Erythroblast (primary cell): ENCODE results near the gene EPHB2.

Experiments
- DNase-seq, 2 experiments: peaks; one replicate each; lab custom pipeline; 2025; lab: John Stamatoyannopoulos, UW
- GATA1 ChIP-seq: IDR thresholded peaks from 2 replicates; pipeline ENCODE4 v1.6.1; 2011; ENCODE audit warnings: low read depth, mild to moderate bottlenecking, control low read depth, low read length, moderate library complexity
- POLR2A ChIP-seq: IDR thresholded peaks from 2 replicates; pipeline ENCODE4 v1.6.1; 2011; ENCODE audit warnings: mild to moderate bottlenecking, low read length

EPHB2 gene

DNA sequence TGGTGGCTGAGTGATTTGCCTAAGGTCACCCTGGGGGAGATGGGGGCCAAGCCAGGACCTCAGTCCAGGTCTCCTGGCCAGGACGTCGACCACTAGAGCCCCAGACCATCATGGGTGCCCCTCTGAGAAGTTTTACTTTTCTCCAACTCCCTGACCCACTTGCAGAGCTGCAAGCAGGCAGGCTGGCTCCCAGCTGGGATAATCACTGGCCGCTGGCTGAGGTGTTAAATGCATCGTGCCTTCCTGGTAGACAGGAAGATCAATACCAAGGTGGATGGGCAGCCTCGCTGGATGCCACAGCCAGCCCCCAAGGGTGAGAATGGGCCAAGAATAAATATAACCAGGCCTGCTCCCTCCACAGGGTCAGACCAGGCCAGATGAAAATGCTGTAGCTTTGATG lies 106.2 kb downstream of the EPHB2 start:
- DNase-seq = no peak
- no peak for TF ChIP-seq POLR2A
- TF ChIP-seq GATA1 = no peak

DNA sequence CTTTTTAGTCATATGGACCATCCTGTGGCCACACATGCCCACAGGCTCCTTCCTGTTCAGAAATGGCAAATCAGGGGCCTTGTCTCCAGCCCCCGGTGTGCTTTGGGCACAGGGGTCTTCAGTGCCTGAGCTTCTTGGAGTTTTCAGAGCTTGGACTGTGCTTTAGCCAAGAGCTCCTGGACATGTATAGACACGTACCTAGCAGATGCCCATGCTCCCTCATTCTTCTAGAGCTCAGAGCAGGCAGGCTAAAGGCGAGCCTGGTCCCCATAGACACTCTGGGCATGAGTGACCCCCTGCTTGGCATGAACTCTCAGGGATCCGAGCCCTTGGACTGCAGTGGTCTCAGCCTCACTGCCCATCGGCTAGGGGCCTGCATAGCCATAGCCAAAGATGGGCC lies 106.8 kb downstream of the EPHB2 start:
- TF ChIP-seq POLR2A (no peak), GATA1 (no peak)
- DNase-seq = no peak

DNA sequence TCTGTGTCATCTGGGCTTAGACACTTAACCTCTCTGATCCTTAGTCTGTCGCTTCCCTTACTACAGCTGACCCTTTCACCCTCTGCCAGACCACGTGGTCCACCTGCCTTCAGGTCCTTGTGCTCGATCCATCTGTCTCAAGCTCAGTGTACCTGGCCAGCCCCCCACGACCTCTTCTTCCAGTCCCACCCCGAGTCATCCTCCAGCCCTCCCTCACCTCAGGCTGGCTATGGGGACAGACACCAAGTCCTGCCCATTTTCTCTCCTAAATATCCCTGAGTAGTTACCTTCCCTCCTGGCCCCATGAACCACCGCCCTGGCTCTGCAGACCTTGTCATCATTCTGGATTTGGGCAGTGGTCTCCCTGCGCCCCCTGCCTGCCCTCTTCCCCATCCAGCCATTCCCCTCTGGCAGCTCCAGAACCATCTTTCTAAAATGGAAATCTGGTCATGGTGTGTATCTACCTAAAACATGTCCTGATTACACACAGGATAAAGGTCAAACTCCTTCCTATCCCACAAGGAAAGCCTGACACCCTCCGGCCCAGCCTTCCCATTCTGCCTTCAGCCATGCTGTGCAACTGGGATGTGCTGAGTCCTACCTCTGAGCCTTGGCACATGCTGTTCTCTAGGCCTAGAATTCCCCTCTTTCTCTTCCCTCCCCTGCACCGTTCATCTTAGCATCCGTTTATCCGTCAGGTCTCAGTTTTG lies 107.6 kb downstream of the EPHB2 start:
- DNase-seq = no peak
- TF ChIP-seq POLR2A (no peak), GATA1 (no peak)

DNA sequence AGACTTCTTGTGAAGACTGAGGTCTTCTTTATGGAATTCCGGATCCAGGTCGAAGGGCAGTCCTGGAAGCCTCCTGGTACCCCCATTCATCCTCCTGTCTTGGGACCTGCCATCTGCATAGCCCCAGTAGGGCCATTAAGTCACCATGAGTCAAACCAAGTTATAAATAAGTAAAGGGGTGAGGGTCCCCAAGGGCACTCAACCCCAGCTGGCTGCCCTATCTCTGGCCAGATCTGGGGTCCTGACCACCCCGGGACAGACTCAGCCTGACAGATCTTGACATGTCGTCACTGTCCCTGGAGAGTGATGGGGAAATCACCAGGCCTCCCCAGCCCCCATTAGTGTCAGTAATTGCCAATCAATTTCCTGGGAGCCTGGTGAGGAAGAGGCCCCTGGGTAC lies 108.7 kb downstream of the EPHB2 start:
- TF ChIP-seq POLR2A (no peak), GATA1 (no peak)
- DNase-seq = no peak

DNA sequence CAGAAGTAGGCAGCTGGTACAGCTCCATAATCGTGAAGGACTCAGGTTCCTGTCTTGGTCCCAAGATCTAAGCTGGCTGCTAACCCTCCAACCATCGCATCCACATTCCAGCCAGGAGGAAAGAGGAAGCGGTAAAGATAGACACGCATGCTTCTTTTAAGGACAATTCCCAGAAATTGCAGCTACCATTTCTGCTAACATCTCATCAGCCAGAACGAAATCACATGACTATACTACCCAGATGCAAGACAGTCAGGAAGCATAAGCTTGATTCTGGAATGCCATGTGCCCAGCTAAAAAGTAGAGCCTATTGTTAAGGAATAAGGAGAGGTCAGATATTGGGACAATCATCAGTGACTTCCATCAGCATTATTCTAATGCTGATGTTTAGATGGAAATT lies 110.4 kb downstream of the EPHB2 start:
- DNase-seq = no peak

DNA sequence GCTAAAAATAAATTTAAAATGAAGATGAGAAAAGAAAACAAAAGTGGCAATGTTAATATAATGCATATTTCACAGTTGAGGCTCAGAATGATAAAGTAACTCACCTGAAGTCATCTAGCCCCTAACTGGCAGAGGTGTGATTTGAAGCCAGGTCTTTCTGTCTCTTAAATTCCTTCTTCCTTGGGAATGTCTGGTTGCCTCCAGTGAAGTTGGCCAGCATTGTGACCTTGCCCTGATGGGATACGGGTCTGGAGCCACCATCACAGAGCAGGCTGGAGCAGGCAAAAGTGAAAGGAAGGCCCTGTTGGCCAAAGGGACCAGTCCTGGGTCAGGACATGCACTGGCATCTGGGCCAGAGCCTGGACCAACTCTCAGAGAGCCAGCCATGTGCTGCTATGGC lies 111.7 kb downstream of the EPHB2 start:
- DNase-seq = no peak
- no peak for TF ChIP-seq POLR2A
- TF ChIP-seq GATA1 = no peak

More for the DNA sequence above, 110.4 kb downstream of the EPHB2 start:
- TF ChIP-seq GATA1 (no peak), POLR2A (no peak)

DNA sequence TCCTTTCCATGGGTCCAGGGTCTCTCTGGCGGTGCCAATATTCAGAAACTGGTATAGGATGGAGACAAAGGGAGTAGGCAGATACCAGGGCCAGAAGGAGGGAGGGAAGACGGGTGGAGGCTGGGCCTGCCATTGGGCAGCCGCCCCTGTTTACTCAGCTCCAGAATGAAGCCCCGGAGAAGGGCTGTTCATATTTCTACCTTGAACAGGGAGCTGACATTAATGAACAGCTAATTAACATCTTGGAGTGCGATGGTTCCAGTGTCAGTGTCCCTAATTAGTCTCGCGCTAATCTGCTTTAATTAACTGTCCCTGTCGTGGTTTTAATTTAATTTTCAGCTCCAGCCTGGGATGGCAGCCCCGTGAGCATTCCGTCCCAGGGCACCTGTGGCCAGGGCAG lies 113.8 kb downstream of the EPHB2 start:
- no peak for DNase-seq
- TF ChIP-seq POLR2A (no peak), GATA1 (no peak)

DNA sequence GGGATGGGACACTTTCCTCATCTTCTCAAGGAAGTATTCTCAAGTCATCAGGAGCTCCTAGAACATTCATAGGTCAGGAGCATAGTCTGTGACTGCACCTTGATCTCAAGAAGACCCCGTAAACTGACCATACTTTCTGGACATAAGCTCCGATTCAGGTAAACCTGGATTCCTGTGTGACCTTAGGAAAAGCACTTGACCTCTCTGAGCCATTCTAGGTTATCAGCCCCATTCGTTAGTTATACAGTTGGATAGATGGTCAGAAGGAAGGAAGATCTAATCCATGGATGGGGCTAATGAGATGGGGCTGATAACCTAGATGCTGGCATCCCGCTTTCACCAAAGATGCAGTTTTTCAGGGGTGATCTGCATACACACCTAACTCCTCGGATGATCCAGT lies 114.3 kb downstream of the EPHB2 start:
- no peak for DNase-seq

DNA sequence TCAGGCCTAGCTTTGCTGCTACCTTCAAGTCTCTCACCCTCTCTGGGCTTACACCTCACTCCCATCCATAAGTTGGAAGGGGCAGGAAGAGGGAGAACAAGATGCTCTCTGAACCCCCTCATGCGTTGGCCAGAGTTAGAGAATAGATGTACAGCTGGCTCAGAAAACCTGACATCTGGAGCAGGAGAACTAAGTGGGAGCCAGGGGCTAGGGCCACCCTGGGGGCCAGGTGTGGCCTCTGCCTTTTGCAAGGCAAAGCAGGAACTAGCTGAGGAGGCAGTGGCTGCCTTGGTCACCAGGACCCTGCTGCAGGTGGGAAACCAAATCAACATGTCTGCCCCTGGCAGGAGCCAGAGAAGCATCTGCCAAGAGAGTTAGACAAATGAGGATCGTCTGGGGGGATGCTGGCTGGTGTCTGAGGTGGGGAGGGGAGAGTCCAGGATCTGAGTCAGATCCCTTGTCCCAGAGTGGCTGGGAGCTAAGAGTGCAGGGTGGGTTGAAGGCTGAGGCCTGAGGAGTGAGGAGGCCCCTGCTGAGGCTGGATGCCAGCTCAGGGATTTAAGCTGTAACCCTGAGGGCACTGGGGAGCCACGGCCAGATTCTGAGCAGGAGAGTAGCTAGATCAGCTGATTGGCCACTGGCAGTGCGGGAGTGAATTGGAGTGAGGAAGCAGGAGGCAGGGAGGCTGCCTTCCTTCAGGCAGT lies 115.0 kb downstream of the EPHB2 start:
- DNase-seq = no peak
- TF ChIP-seq GATA1 (no peak), POLR2A (no peak)

More for the DNA sequence above, 114.3 kb downstream of the EPHB2 start:
- no peak for TF ChIP-seq GATA1
- no peak for TF ChIP-seq POLR2A

DNA sequence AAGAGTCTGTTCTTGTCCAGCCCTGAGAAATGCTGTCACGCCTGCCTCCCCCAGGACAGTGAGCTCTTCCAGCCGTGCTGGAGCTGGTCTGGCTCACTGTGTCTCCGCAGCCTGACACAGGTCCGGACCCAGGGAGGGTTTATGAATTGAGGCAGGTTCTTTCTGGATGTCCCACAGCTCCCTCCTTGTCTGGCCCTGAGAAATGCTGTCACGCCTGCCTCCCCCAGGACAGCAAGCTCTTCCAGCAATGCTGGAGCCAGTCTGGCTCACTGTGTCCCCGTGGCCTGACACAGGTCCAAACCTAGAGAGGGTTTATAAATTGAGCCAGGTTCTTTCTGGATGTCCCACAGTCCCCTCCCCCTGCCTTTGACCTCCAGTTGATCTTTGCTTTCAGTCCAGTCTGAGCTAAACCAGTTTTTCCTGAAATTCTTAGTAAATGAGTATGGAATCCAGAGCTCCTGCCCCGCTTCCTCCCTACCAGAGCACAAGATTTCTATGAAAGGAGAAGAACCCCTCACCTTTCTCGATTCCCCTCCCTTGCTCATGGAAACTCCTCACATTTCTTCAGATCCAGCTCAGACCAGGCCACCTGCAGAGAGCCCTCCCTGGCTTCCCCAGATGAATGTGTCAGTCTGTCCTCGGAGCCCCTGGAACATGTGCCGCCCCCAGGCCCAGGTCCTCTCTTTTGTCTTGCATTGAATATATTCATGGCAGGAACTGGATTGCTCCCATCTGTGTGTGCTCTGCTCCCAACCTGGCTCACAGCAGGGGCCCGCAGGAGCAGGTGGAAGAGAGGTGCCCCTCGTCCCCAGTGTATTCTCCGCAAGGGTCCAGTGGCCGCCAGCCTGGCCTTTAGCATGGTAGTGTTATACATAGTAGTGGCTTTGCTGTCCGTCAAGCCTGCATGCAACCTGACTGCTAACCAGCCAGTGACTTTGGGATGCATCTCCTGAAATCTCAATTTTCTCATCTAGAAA lies 116.3 kb downstream of the EPHB2 start:
- DNase-seq = no peak
- no peak for TF ChIP-seq GATA1
- TF ChIP-seq POLR2A = no peak

DNA sequence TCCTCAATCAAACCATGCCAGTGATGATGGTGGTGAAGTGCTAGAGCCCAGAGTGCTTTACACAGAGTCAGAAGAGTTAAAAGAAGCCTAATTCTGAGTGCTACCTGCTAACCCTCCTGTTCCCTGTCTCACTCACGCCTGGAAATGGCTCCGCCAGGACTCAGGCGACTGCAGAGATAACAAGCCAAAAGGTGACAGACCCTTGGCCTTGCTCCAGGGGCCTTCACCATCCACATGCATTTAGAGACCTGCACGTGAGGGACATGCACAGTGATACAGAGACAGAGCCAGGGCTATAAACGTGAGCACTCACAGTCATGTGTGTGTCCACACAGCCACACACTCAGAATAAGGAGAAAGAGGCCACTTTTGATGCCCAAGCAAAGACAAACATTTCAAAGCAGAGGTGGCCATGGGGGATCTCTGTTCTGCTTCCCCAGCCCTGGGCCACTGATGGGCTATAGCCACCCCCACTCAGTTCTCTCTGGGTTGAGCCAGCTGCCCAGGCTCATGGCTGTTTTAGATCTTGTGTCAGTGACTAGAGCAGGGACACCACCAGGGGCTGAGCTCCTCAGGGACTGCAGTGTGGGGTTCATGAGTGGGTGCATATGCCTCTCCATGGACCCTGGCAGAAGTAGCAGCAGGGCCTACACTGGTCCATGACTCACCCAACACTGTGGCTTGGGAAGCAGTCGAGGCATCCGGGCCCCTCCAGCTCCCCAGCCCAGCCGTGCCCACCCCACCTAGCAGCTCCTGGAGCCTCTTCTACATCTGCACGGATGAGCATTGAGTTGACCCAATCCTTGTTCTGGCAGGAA lies 117.2 kb downstream of the EPHB2 start:
- TF ChIP-seq GATA1 (no peak), POLR2A (no peak)
- DNase-seq = no peak

DNA sequence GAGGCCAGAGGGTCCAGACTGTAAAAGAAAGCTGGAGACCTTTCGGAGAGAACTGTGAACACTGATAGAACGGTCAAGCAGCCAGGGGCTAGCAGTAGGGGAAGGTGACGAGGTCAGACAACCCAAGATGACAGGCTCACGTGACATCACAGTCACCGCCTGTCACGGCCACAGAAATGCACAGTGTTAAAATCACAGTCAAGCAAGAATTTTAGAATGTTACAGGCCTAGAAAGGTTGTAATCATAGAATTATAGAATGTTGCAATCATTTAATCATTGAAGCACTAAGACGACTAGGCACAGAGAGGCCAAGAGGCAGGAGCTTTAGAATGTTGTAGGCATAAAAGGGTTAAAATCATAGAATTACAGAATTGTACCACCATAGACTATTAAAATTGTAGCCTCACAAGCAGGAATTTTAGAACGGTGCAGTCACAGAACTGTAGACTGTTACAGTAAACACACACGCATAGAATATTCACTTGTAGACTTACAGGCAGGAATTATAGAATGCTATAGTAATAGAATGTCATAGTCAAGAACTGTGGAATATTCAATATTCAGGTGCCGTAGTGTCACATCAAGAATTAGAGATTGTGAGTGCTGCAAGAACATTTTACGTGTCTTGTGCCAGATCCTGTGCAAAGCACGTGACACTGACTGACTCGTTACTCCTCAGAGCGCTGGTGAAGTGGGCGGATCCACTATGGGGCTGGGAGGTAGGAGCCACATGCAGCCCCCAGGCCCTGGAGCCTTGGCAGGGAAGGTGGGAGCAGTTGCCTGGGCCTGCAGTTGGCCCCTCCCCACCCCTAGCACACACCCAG lies 118.1 kb downstream of the EPHB2 start:
- TF ChIP-seq POLR2A = no peak
- TF ChIP-seq GATA1 = no peak
- DNase-seq = no peak
